Endothelial cell of umbilical vein (primary cell): ENCODE measurements around the gene HDAC4. TPM values are rescaled to one million over a fixed set of nuclear protein-coding genes. Genes with fewer than 3 reads are reported as not detected.

Source experiments
- BruUV-seq: library from RNA; stranded (reverse); fragments of 400-500 nt; replicated peaks from 2 replicates; lab custom pipeline; 2021; lab: Mats Ljungman, UMichigan
- CTCF ChIA-PET: fragments of 300-600, 350-600 bp; sonication (Branson Sonifier 250); formaldehyde crosslinking; loops from one replicate; lab custom pipeline; 2021; ENCODE audit warnings: antibody characterized with exemption, inconsistent platforms; lab: Charles Lee
- POLR2A ChIA-PET: fragments of 300-600, 350-600 bp; sonication (Branson Sonifier 250); formaldehyde crosslinking; loops from one replicate; lab custom pipeline; 2021; ENCODE audit warnings: antibody characterized with exemption, inconsistent platforms; lab: Charles Lee
- DNase-seq: peaks from one replicate; pipeline ENCODE4 v3.0.0-alpha.2; 2011; ENCODE audit warnings: low read depth, low spot score
- FAIRE-seq: peaks from 2 replicates; lab custom pipeline; 2011; peaks lifted over from hg19 to GRCh38; lab: Jason Lieb, UNC
- H2AFZ ChIP-seq: 2 replicates; pipeline ENCODE4 v1.6.0; 2012; ENCODE audit warnings: low read depth, low read length, control low read depth, inconsistent platforms
- H3K27ac ChIP-seq: 2 replicates; pipeline ENCODE4 v1.5.1; 2011; ENCODE audit warnings: low read depth, mild to moderate bottlenecking, control low read depth, low read length, moderate library complexity; ENCODE audit not compliant: insufficient read depth
- H3K27me3 ChIP-seq, 2 experiments: 2 replicates each; pipeline versions ENCODE4 v1.6.0 to v1.6.1; 2011; ENCODE audit warnings: low read length in 2 of 2, mixed read lengths in 1 of 2; ENCODE audit not compliant: control insufficient read depth in 2 of 2, insufficient read depth in 2 of 2
- H3K36me3 ChIP-seq, 2 experiments: 2 replicates in 1 of 2; 3 replicates in 1 of 2; pipeline ENCODE4 v1.5.1; 2011; ENCODE audit warnings: low read length in 2 of 2, mild to moderate bottlenecking in 1 of 2, moderate library complexity in 1 of 2; ENCODE audit not compliant: control insufficient read depth in 2 of 2, insufficient read depth in 2 of 2; ENCODE audit errors: extremely low read depth in 1 of 2
- H3K4me1 ChIP-seq: 3 replicates; pipeline ENCODE4 v1.5.1; 2011; ENCODE audit warnings: mild to moderate bottlenecking, low read length; ENCODE audit not compliant: control insufficient read depth, insufficient read depth; ENCODE audit errors: extremely low read depth
- H3K4me2 ChIP-seq: 2 replicates; pipeline ENCODE4 v1.6.1; 2011; ENCODE audit warnings: low read length, control low read depth, mixed read lengths; ENCODE audit not compliant: insufficient read depth
- H3K4me3 ChIP-seq, 3 experiments: fragments of 200-600 bp in 1 of 3; sonication (generic), shearing (Covaris generic) in 1 of 3; replicated peaks in 1 of 3; 2 replicates each; pipeline ENCODE4 v1.5.1; 2011 to 2016; ENCODE audit warnings: control low read depth in 3 of 3, low read length in 3 of 3, mild to moderate bottlenecking in 2 of 3, inconsistent platforms in 1 of 3, low read depth in 1 of 3, moderate library complexity in 1 of 3; ENCODE audit not compliant: insufficient read depth in 1 of 3
- H3K79me2 ChIP-seq: 2 replicates; pipeline ENCODE4 v1.6.0; 2012; ENCODE audit warnings: low read length, inconsistent platforms; ENCODE audit not compliant: control insufficient read depth, insufficient read depth
- H3K9ac ChIP-seq: replicated peaks from 2 replicates; pipeline ENCODE3; 2011; ENCODE audit warnings: low read length, control low read depth; ENCODE audit not compliant: insufficient read depth; ENCODE audit errors: extremely low read depth
- H3K9me1 ChIP-seq: replicated peaks from 3 replicates; pipeline ENCODE4 v1.6.0; 2011; ENCODE audit warnings: mild to moderate bottlenecking, low read length; ENCODE audit not compliant: control insufficient read depth, insufficient read depth; ENCODE audit errors: extremely low read depth
- H3K9me3 ChIP-seq: replicated peaks from 2 replicates; pipeline ENCODE4 v1.5.1; 2012; ENCODE audit warnings: low read length, inconsistent platforms; ENCODE audit not compliant: control insufficient read depth, insufficient read depth
- H4K20me1 ChIP-seq: replicated peaks from 2 replicates; pipeline ENCODE3; 2011; ENCODE audit warnings: mild to moderate bottlenecking, low read length; ENCODE audit not compliant: control insufficient read depth, insufficient read depth; ENCODE audit errors: extremely low read depth
- EZH2 ChIP-seq: IDR thresholded peaks from 2 replicates; pipeline ENCODE4 v1.6.1; 2012; ENCODE audit warnings: borderline replicate concordance, low read depth, mild to moderate bottlenecking, moderate library complexity, low read length, inconsistent platforms; ENCODE audit not compliant: severe bottlenecking
- FOS ChIP-seq: IDR thresholded peaks from 2 replicates; pipeline ENCODE4 v1.6.1; 2011; ENCODE audit warnings: mild to moderate bottlenecking, low read length, moderate library complexity, borderline replicate concordance; ENCODE audit not compliant: insufficient read depth
- GATA2 ChIP-seq: IDR thresholded peaks from 2 replicates; pipeline ENCODE4 v1.7.0; 2011; ENCODE audit warnings: low read depth, mild to moderate bottlenecking, moderate library complexity, mixed read lengths, low read length; ENCODE audit not compliant: insufficient read length, insufficient read depth
- JUN ChIP-seq: IDR thresholded peaks from 2 replicates; pipeline ENCODE4 v1.6.1; 2011; ENCODE audit warnings: borderline replicate concordance, low read depth; ENCODE audit not compliant: insufficient read length, insufficient read depth
- MYC ChIP-seq: IDR thresholded peaks from one replicate; pipeline ENCODE4 v1.6.1; 2011; ENCODE audit warnings: mild to moderate bottlenecking, low read depth, low read length
- POLR2A ChIP-seq: IDR thresholded peaks from 2 replicates; pipeline ENCODE4 v1.6.1; 2012; ENCODE audit warnings: low read depth, mild to moderate bottlenecking, control low read depth, low read length
- POLR2AphosphoS5 ChIP-seq: IDR thresholded peaks from 2 replicates; pipeline ENCODE4 v1.6.1; 2012; ENCODE audit warnings: low read depth, mild to moderate bottlenecking, control low read depth, low read length, moderate library complexity; ENCODE audit not compliant: insufficient read depth
- dilution Hi-C: fragments of 300-500 bp; cut with MboI; formaldehyde crosslinking; loops from one replicate; pipeline ENCODE4 v1.15.0; 2019; ENCODE audit warnings: low sequenced_read_pairs; ENCODE audit not compliant: extremely low pct_ligation_motif_present
- intact Hi-C: fragments of 100-400 bp; cut with micrococcal nuclease; formaldehyde crosslinking; loops from one replicate; pipeline ENCODE4 v1.10.0; 2022
- polyA plus RNA-seq, 4 experiments: library from polyadenylated mRNA; depleted of rRNA in 3 of 4; stranded (reverse) in 3 of 4; unstranded in 1 of 4; fragments of >200 nt; gene quantifications; 2 replicates each; pipeline versions ENCODE4 v1.2.1 to v1.2.3, GENCODE V29; 2011 to 2012; ENCODE audit warnings: missing spikeins in 1 of 4
- total RNA-seq: library from RNA; stranded (reverse); gene quantifications from 2 replicates; pipeline ENCODE4 v1.2.3, GENCODE V29; 2021
- TF ChIP-seq, protein P1 (sequence below): IDR thresholded peaks from 2 replicates; pipeline ENCODE4 v1.6.1; 2011; ENCODE audit not compliant: insufficient read depth, insufficient read length
- TF ChIP-seq, protein P2 (sequence below), 2 donors: IDR thresholded peaks; 1 replicate in 1 of 2; 2 replicates in 1 of 2; pipeline ENCODE4 v1.5.1; 2011; ENCODE audit warnings: low read length in 2 of 2, mild to moderate bottlenecking in 2 of 2, moderate library complexity in 2 of 2, control low read depth in 1 of 2, inconsistent platforms in 1 of 2, low read depth in 1 of 2; ENCODE audit not compliant: insufficient read depth in 1 of 2; ENCODE audit errors: extremely low read depth in 1 of 2

HDAC4 gene
- total and polyA plus RNA-seq, 2 donors (not counting 3 experiments of a cell fraction or from before 2014, with no cell fraction given), result 13.4 to 33.0 TPM

DNA sequence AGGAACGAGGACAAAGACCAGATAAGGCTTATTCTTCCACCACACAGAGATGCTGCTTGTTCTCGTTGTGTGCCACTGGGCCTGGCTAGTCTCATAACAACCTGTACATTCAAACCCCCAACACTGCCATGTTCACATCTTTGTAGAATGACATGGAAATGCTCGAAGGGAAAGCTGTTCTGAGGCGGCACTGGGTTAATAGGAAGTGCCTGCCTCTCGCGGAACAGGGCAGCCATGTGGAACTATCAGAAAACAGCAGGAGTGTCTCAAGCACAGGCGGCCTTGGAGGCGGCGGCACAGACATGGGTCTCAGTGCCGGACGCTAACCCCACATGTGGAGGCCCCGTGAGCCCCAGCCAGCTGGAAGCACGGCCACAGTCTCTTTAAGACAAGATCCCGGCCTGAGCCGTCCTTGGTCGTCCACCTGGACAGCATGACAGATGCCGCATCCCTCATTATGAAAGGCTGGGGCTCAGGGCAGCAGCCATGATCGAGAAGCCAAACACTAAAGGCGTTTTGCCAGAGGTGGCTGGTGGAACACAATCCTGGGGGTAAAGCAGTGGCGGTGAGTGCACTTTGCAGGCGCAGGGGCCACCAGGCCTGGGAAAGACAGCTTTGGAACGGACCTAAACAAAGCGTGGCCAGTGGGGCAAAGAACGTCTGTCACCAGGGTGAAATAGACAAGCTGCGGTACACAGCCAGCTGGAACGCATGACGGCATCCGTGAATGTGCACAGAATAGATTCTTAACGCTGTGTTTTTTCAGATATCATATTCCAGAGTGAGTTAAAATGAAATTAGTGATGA is 161.0 kb downstream of the HDAC4 start:
- H3K4me2 ChIP-seq, result no peak overlapping the region
- H3K79me2 ChIP-seq, result no peaks in the 10 kb centered on the region
- no peaks in the 10 kb centered on the region for H3K9me3 ChIP-seq
- ChIA-PET CTCF (no interaction called here), POLR2A (no interaction called here)
- H4K20me1 ChIP-seq, result no peaks in the 10 kb centered on the region
- no peak overlapping the region for H2AFZ ChIP-seq
- no peaks in the 10 kb centered on the region for H3K9me1 ChIP-seq
- no TSS peak for BruUV-seq
- dilution Hi-C loops, result no loop called here
- TF ChIP-seq, protein P1, sequence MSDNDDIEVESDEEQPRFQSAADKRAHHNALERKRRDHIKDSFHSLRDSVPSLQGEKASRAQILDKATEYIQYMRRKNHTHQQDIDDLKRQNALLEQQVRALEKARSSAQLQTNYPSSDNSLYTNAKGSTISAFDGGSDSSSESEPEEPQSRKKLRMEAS, result no peak
- TF ChIP-seq POLR2A (no peak), EZH2 (no peak), FOS (no peak), GATA2 (no peak), MYC (no peak), JUN (no peak), POLR2AphosphoS5 (no peak)
- TF ChIP-seq, protein P2, sequence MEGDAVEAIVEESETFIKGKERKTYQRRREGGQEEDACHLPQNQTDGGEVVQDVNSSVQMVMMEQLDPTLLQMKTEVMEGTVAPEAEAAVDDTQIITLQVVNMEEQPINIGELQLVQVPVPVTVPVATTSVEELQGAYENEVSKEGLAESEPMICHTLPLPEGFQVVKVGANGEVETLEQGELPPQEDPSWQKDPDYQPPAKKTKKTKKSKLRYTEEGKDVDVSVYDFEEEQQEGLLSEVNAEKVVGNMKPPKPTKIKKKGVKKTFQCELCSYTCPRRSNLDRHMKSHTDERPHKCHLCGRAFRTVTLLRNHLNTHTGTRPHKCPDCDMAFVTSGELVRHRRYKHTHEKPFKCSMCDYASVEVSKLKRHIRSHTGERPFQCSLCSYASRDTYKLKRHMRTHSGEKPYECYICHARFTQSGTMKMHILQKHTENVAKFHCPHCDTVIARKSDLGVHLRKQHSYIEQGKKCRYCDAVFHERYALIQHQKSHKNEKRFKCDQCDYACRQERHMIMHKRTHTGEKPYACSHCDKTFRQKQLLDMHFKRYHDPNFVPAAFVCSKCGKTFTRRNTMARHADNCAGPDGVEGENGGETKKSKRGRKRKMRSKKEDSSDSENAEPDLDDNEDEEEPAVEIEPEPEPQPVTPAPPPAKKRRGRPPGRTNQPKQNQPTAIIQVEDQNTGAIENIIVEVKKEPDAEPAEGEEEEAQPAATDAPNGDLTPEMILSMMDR (IDR thresholded peaks at IDR 0.05; ENCODE audit: extremely low read depth in 1 of 2, insufficient read depth in 1 of 2, low read depth in 1 of 2, low read length in 2 of 2), result no peak
- intact Hi-C loops, result no loop called here
- DNase-seq, result no peak
- no peak overlapping the region for H3K27ac ChIP-seq
- H3K9ac ChIP-seq, result no peak overlapping the region
- no peak for FAIRE-seq
- H3K36me3 ChIP-seq, result no peaks in the 10 kb centered on the region
- H3K4me1 ChIP-seq, result no peaks in the 10 kb centered on the region
- H3K27me3 ChIP-seq, result no peaks in the 10 kb centered on the region
- H3K4me3 ChIP-seq, result no peak overlapping the region
